Liver (tissue), 4 donors: ENCODE measurements around the gene GXYLT1. TPM values are rescaled to one million over a fixed set of nuclear protein-coding genes. Genes with fewer than 3 reads are reported as not detected.

Experiments used
- polyA plus RNA-seq, 2 donors: library from polyadenylated mRNA; stranded (reverse) in 1 of 2; unstranded in 1 of 2; fragments of 200-250 nt in 1 of 2; fragments of >200 nt in 1 of 2; fragmentation: Nextera tagmentation in 1 of 2; extraction: Ambion mirVana in 1 of 2; gene quantifications; one replicate each; pipeline versions ENCODE4 v1.2.1 to v1.2.3, GENCODE V29; 2013 to 2015
- total RNA-seq, 2 donors: library from RNA; depleted of rRNA; stranded (reverse); fragments of >200 nt; gene quantifications; one replicate each; pipeline ENCODE4 v1.2.3, GENCODE V29; 2014
- donor health status: healthy.
- donor health status: healthy.
- donor health status: healthy.

The GXYLT1 gene
- total and polyA plus RNA-seq, 4 donors: 2.8 to 13.7 (median 7.6) TPM

Other genes with a start within 250 kb of the GXYLT1 start
- gene YAF2, start 93.4 kb upstream of the GXYLT1 start, total RNA-seq: 10 to 100 TPM; 11.1 to 21.3 TPM
- 10 to 100 TPM in 1 of 2 donors, 1 to 10 TPM in 1; 7.3 to 22.9 TPM for gene YAF2, start 93.4 kb upstream of the GXYLT1 start, polyA plus RNA-seq
- 10 to 100 TPM in 1 of 2 donors, 1 to 10 TPM in 1; 9.8 to 16.7 TPM for gene ZCRB1, start 181.2 kb upstream of the GXYLT1 start, total RNA-seq
- 10 to 100 TPM; 16.2 to 66.3 TPM for gene ZCRB1, start 181.2 kb upstream of the GXYLT1 start, polyA plus RNA-seq
- 10 to 100 TPM; 33.6 to 40.3 TPM for gene PPHLN1, start 181.3 kb upstream of the GXYLT1 start, total RNA-seq
- 10 to 100 TPM; 11.6 to 21.8 TPM for gene PPHLN1, start 181.3 kb upstream of the GXYLT1 start, polyA plus RNA-seq